ENCODE results near the gene OR2W3.

GRCh38 chr1:247914941-247915662, 19.7 kb downstream of the OR2W3 start:
- TF ChIP-seq ZNF37A (tag by site-specific recombination; IDR thresholded peaks at IDR 0.05) (no peak), ZNF514 (tag by site-specific recombination; IDR thresholded peaks at IDR 0.05) (no peak), ZNF521 (tag by site-specific recombination; IDR thresholded peaks at IDR 0.05) (no peak), ZNF585B (tag by site-specific recombination; IDR thresholded peaks at IDR 0.05) (no peak), REST (tag by site-specific recombination; IDR thresholded peaks at IDR 0.05) (no peak), GLIS1 (tag by site-specific recombination; IDR thresholded peaks at IDR 0.05) (no peak), CTCF (tag by site-specific recombination; IDR thresholded peaks at IDR 0.05) (no peak), TCF7L2 (IDR thresholded peaks at IDR 0.05; ENCODE audit: borderline replicate concordance, low read depth, low read length) (no peak), SP3 (tag by site-specific recombination; IDR thresholded peaks at IDR 0.05) (no peak), ZFP37 (tag by site-specific recombination; IDR thresholded peaks at IDR 0.05) (no peak), ZBTB6 (tag by site-specific recombination; IDR thresholded peaks at IDR 0.05) (no peak), HOXA7 (CRISPR knock-in tag; IDR thresholded peaks at IDR 0.05; ENCODE audit: borderline replicate concordance) (no peak), ZNF394 (tag by site-specific recombination; IDR thresholded peaks at IDR 0.05; ENCODE audit: borderline replicate concordance) (no peak), ZSCAN23 (tag by site-specific recombination; IDR thresholded peaks at IDR 0.05) (no peak)

Measured in HEK293 (cell line).